ENCODE measurements around the gene EEF1A2.

GRCh38 chr20:63501818-63502670, 3.2 kb upstream of the EEF1A2 start:
- TF ChIP-seq TAF1 (IDR thresholded peaks at IDR 0.05; ENCODE audit: low read depth) (no peak), CEBPB (IDR thresholded peaks at IDR 0.05) (no peak), REST (IDR thresholded peaks at IDR 0.05; ENCODE audit: low read depth) (no peak), NFIC (IDR thresholded peaks at IDR 0.05) (no peak), FOXM1 (IDR thresholded peaks at IDR 0.05; ENCODE audit: borderline replicate concordance, low read depth) (no peak), EGR1 (IDR thresholded peaks at IDR 0.05) (no peak), TCF12 (IDR thresholded peaks at IDR 0.05; ENCODE audit: low read depth) (no peak), ZBTB7A (IDR thresholded peaks at IDR 0.05; ENCODE audit: low read depth) (no peak), USF1 (IDR thresholded peaks at IDR 0.05) (no peak)
